Adrenal gland (tissue), 5 donors: ENCODE measurements around the gene PKD2L1.
"Not testable (repeated sequence)": the region's sequence is repeated elsewhere in the genome, so short reads cannot be mapped to it uniquely, and the experiment has no call there.

Experiments used
- CTCF ChIP-seq, 6 experiments: fragments of 450-650 bp in 4 of 6; fragments of 200-600 bp in 2 of 6; sonication (generic) in 1 of 6; IDR thresholded peaks; 1 replicate in 5 of 6; 2 replicates in 1 of 6; pipeline versions ENCODE4 v1.5.1 to v1.8.0; 2016 to 2021; ENCODE audit warnings: antibody characterized with exemption in 6 of 6, mild to moderate bottlenecking in 2 of 6, moderate library complexity in 1 of 6
- POLR2A ChIP-seq, 2 donors: fragments of 450-650 bp; IDR thresholded peaks; one replicate each; pipeline ENCODE4 v1.6.1; 2017; ENCODE audit warnings: antibody characterized with exemption in 2 of 2, mild to moderate bottlenecking in 2 of 2, moderate library complexity in 1 of 2
- donor health status: DM: no; HTN: no; CAD: no.

GRCh38 chr10:100292300-100292699 is 37.7 kb downstream of the PKD2L1 start:
- TF ChIP-seq CTCF, POLR2A (IDR thresholded peaks at IDR 0.05): not testable (repeated sequence)
